Measurements from ENCODE around the gene RPH3AL. TPM values are rescaled to one million over a fixed set of nuclear protein-coding genes. Genes with fewer than 3 reads are reported as not detected.
"Not testable (repeated sequence)": the region's sequence is repeated elsewhere in the genome, so short reads cannot be mapped to it uniquely, and the experiment has no call there.

The RPH3AL gene
- total RNA-seq, 1 experiment from 2014 or later = 24.9 TPM

DNA sequence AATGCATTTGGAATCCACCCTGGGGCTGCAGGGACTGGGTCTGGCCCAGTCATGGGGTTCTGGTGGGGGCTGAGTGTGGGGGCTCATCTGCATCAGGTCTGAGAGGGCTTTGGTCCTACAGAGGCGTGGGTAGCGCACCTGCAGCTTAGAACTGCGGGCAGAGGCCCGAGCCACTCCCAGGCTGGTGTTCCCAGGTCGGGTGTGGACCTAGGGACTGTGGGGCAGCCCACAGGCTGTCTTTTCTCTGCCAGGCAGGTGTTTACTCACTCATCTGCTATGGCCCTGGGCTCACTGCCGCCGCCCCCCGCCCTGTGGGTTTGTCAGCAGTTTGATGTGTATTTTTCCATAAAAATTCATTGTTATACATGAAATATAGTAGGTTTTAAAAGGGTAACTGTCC is 144.2 kb downstream of the RPH3AL start:
- Histone ChIP-seq H3K36me3 (ENCODE audit: low read depth, low read length) (no peaks in the 10 kb centered on the region), H3K9ac (ENCODE audit: low read length) (no peak overlapping the region), H3K27ac (ENCODE audit: low read length) (no peak overlapping the region), H3K79me2 (ENCODE audit: low read length) (no peaks in the 10 kb centered on the region), H4K20me1 (ENCODE audit: low read length) (no peaks in the 10 kb centered on the region), H3F3A (ENCODE audit: low read length, unreplicated experiment) (no peaks in the 10 kb centered on the region), H3K9me3 (ENCODE audit: low read length) (no peaks in the 10 kb centered on the region), H3K4me2 (ENCODE audit: low read length) (no peak overlapping the region), H2AFZ (ENCODE audit: low read length) (no peak overlapping the region), H3K4me1 (ENCODE audit: insufficient read depth, low read length) (no peaks in the 10 kb centered on the region), H3K4me3 (ENCODE audit: low read length) (no peak overlapping the region), H3K9me2 (replicated peaks; ENCODE audit: low read length) (no peaks in the 10 kb centered on the region), H3K27me3 (ENCODE audit: low read length) (no peaks in the 10 kb centered on the region)
- ATAC-seq (no peak), DNase-seq (no peak)
- CTCF ChIA-PET = no interaction called here
- TF ChIP-seq EZH2phosphoT487 (IDR thresholded peaks at IDR 0.05; ENCODE audit: borderline replicate concordance, low read length) (no peak), EZH2 (IDR thresholded peaks at IDR 0.05; ENCODE audit: low read length, unreplicated experiment) (no peak)
- TF ChIP-seq, protein P1, sequence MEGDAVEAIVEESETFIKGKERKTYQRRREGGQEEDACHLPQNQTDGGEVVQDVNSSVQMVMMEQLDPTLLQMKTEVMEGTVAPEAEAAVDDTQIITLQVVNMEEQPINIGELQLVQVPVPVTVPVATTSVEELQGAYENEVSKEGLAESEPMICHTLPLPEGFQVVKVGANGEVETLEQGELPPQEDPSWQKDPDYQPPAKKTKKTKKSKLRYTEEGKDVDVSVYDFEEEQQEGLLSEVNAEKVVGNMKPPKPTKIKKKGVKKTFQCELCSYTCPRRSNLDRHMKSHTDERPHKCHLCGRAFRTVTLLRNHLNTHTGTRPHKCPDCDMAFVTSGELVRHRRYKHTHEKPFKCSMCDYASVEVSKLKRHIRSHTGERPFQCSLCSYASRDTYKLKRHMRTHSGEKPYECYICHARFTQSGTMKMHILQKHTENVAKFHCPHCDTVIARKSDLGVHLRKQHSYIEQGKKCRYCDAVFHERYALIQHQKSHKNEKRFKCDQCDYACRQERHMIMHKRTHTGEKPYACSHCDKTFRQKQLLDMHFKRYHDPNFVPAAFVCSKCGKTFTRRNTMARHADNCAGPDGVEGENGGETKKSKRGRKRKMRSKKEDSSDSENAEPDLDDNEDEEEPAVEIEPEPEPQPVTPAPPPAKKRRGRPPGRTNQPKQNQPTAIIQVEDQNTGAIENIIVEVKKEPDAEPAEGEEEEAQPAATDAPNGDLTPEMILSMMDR (conservative IDR thresholded peaks at IDR 0.05; ENCODE audit: low read depth, low read length) = no peak
- intact Hi-C loops (cut with micrococcal nuclease) = no loop called here
- BruUV-seq (replicated peaks) = no TSS peak
- POLR2A ChIA-PET (ENCODE audit: unreplicated experiment) = no interaction called here

- no TSS peak for BruUV-seq (replicated peaks)
- Histone ChIP-seq H4K20me1 (ENCODE audit: low read length) (no peaks in the 10 kb centered on the region), H3K9ac (ENCODE audit: low read length) (no peak overlapping the region), H3K9me2 (replicated peaks; ENCODE audit: low read length) (no peaks in the 10 kb centered on the region), H3K4me2 (ENCODE audit: low read length) (no peak overlapping the region), H2AFZ (ENCODE audit: low read length) (no peak overlapping the region), H3K27ac (ENCODE audit: low read length) (no peak overlapping the region), H3K4me1 (ENCODE audit: insufficient read depth, low read length) (no peaks in the 10 kb centered on the region), H3K36me3 (ENCODE audit: low read depth, low read length) (no peaks in the 10 kb centered on the region), H3K4me3 (ENCODE audit: low read length) (no peak overlapping the region), H3F3A (ENCODE audit: low read length, unreplicated experiment) (no peaks in the 10 kb centered on the region), H3K9me3 (ENCODE audit: low read length) (no peaks in the 10 kb centered on the region), H3K79me2 (ENCODE audit: low read length) (no peaks in the 10 kb centered on the region), H3K27me3 (ENCODE audit: low read length) (no peaks in the 10 kb centered on the region)
- TF ChIP-seq, protein P1 (conservative IDR thresholded peaks at IDR 0.05; ENCODE audit: low read depth, low read length) = no peak
- no peak for TF ChIP-seq EZH2phosphoT487 (IDR thresholded peaks at IDR 0.05; ENCODE audit: borderline replicate concordance, low read length)
- TF ChIP-seq EZH2 (IDR thresholded peaks at IDR 0.05; ENCODE audit: low read length, unreplicated experiment) = no peak
- ChIA-PET CTCF (no interaction called here), POLR2A (ENCODE audit: unreplicated experiment) (no interaction called here)
- no peak for ATAC-seq
- no peak for DNase-seq
- intact Hi-C loops (cut with micrococcal nuclease) = no loop called here
Observed at GRCh38 chr17:207775-208174, 144.8 kb downstream of the RPH3AL start.

DNA sequence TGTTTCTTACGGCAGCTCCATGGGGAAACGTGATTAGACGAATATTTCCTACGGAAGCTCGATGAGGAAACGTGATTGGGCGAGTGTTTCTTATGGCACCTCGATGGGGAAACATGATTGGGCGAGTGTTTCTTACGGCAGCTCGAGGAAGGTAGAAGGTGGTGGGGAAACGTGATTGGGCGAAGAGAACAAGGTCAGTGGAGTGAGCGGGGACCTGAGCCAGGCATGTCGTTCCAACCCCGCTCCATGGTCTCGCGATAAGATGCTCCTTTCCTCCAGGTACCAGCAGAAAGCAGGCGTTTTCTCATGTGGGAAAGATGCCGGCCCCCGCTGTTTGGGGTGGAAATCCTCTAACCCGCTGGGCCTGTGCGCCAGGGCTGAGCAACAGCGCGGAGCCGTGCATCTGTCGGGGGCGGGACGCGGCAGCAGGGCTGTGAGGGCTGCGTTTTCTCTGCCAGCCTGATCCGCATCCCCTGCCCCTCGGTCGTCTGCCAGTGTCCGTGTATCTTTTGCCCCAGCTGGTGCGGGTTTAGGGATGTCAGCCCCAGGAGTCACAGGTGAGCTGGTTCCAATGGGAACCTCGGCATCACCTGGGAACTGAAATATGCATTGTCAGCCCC is 145.6 kb downstream of the RPH3AL start:
- H3F3A ChIP-seq (ENCODE audit: low read length, unreplicated experiment) = no peaks in the 10 kb centered on the region
- BruUV-seq (replicated peaks) = no TSS peak
- H3K9me3 ChIP-seq (ENCODE audit: low read length) = no peaks in the 10 kb centered on the region
- no peaks in the 10 kb centered on the region for H4K20me1 ChIP-seq (ENCODE audit: low read length)
- ATAC-seq (no peak), DNase-seq (no peak)
- POLR2A ChIA-PET (ENCODE audit: unreplicated experiment) = interaction anchor here (0.7 kb wide), 1 partner anchor 142 kb away, joined by 5 read pairs; no protein-coding TSS in a partner anchor
- H3K27ac ChIP-seq (ENCODE audit: low read length) = no peak overlapping the region
- H3K9ac ChIP-seq (ENCODE audit: low read length) = no peak overlapping the region
- CTCF ChIA-PET = no interaction called here
- no peaks in the 10 kb centered on the region for H3K36me3 ChIP-seq (ENCODE audit: low read depth, low read length)
- H3K4me2 ChIP-seq (ENCODE audit: low read length) = no peak overlapping the region
- H3K79me2 ChIP-seq (ENCODE audit: low read length) = no peaks in the 10 kb centered on the region
- no peaks in the 10 kb centered on the region for H3K9me2 ChIP-seq (replicated peaks; ENCODE audit: low read length)
- H3K4me1 ChIP-seq (ENCODE audit: insufficient read depth, low read length) = no peaks in the 10 kb centered on the region
- no peaks in the 10 kb centered on the region for H3K27me3 ChIP-seq (ENCODE audit: low read length)
- no peak overlapping the region for H3K4me3 ChIP-seq (ENCODE audit: low read length)
- no peak overlapping the region for H2AFZ ChIP-seq (ENCODE audit: low read length)
- TF ChIP-seq, protein P1 (conservative IDR thresholded peaks at IDR 0.05; ENCODE audit: low read depth, low read length) = no peak
- no peak for TF ChIP-seq EZH2phosphoT487 (IDR thresholded peaks at IDR 0.05; ENCODE audit: borderline replicate concordance, low read length)
- no peak for TF ChIP-seq EZH2 (IDR thresholded peaks at IDR 0.05; ENCODE audit: low read length, unreplicated experiment)
- intact Hi-C loops (cut with micrococcal nuclease) = no loop called here

- ATAC-seq; H3K9me3 ChIP-seq (ENCODE audit: low read length); H3K4me1 ChIP-seq (ENCODE audit: insufficient read depth, low read length); H3K27me3 ChIP-seq (ENCODE audit: low read length); H3K79me2 ChIP-seq (ENCODE audit: low read length); CTCF ChIA-PET; H3K9ac ChIP-seq (ENCODE audit: low read length); DNase-seq; H4K20me1 ChIP-seq (ENCODE audit: low read length); BruUV-seq (replicated peaks); H3K36me3 ChIP-seq (ENCODE audit: low read depth, low read length); H3K9me2 ChIP-seq (replicated peaks; ENCODE audit: low read length); H2AFZ ChIP-seq (ENCODE audit: low read length); H3K4me2 ChIP-seq (ENCODE audit: low read length); H3F3A ChIP-seq (ENCODE audit: low read length, unreplicated experiment); intact Hi-C loops (cut with micrococcal nuclease); H3K27ac ChIP-seq (ENCODE audit: low read length); H3K4me3 ChIP-seq (ENCODE audit: low read length): not testable (repeated sequence)
- POLR2A ChIA-PET (ENCODE audit: unreplicated experiment) = interaction anchor here (0.7 kb wide), 1 partner anchor 143 kb away, joined by 5 read pairs; no protein-coding TSS in a partner anchor
Observed at GRCh38 chr17:206484-206883, 146.1 kb downstream of the RPH3AL start.

Data from PC-3 (cell line).